SK-N-SH treated with all-trans-retinoic acid at 6 μM for 48 hours (cell line): Measurements from ENCODE around the gene OR7D2.

ENCODE experiments used
- ARNTL ChIP-seq: fragments of 450-650 bp; formaldehyde crosslinking; IDR thresholded peaks from 2 replicates; pipeline ENCODE4 v1.5.0; 2020; ENCODE audit warnings: low read depth, mild to moderate bottlenecking, moderate library complexity, borderline replicate concordance
- ESRRG ChIP-seq: fragments of 250-450 bp; sonication (Bioruptor Pico); IDR thresholded peaks from 2 replicates; pipeline ENCODE4 v1.6.1; 2021; ENCODE audit warnings: mild to moderate bottlenecking
- PPARA ChIP-seq: fragments of 250-450 bp; sonication (Bioruptor Pico); IDR thresholded peaks from 2 replicates; pipeline ENCODE4 v1.5.0; 2020; ENCODE audit warnings: mild to moderate bottlenecking, borderline replicate concordance
- TOX ChIP-seq: fragments of 250-450 bp; sonication (Bioruptor Pico); IDR thresholded peaks from 2 replicates; pipeline ENCODE4 v1.8.0; 2021; ENCODE audit warnings: mild to moderate bottlenecking, moderate library complexity, borderline replicate concordance
- ZNF8 ChIP-seq: fragments of 450-650 bp; formaldehyde crosslinking; IDR thresholded peaks from 2 replicates; pipeline ENCODE4 v1.5.0; 2020; ENCODE audit warnings: mild to moderate bottlenecking, moderate library complexity
- TF ChIP-seq, protein P1 (sequence below): fragments of 250-450 bp; sonication (Bioruptor Pico); IDR thresholded peaks from 2 replicates; pipeline ENCODE4 v1.5.1; 2020; ENCODE audit warnings: low read depth, mild to moderate bottlenecking, moderate library complexity
- TF ChIP-seq, protein P2 (sequence below): fragments of 250-450 bp; sonication (Bioruptor Pico); IDR thresholded peaks from 2 replicates; pipeline ENCODE4 v1.8.0; 2020; ENCODE audit warnings: mild to moderate bottlenecking, moderate library complexity, borderline replicate concordance
- TF ChIP-seq, protein P3 (sequence below): fragments of 250-450 bp; sonication (Bioruptor Pico); IDR thresholded peaks from 2 replicates; pipeline ENCODE4 v1.8.0; 2021; ENCODE audit warnings: low read depth, mild to moderate bottlenecking, moderate library complexity, borderline replicate concordance

DNA sequence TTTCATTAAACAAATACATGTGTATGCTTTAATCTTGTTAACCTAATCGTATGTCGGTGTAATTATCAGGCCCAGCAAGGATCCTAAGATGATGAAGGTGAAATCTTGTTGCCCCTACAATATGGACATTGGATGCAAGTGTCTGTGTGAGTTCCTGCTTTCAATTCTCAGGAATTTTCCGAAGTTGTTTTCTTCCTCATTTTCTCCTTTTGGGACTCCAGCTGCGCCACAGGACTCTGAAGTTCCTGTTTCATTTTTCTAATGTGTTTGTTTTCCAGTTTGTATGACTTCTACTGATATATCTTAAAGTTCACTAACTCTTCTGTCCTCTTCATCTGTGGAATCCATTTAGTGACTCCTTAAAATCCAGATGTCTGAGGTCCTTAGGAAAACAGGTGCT, 11.9 kb upstream of the OR7D2 start:
- TF ChIP-seq ARNTL (CRISPR knock-in tag) (no peak), ESRRG (CRISPR knock-in tag) (no peak), ZNF8 (CRISPR knock-in tag) (no peak), TOX (CRISPR knock-in tag) (no peak), PPARA (CRISPR knock-in tag) (no peak)
- TF ChIP-seq, protein P1, sequence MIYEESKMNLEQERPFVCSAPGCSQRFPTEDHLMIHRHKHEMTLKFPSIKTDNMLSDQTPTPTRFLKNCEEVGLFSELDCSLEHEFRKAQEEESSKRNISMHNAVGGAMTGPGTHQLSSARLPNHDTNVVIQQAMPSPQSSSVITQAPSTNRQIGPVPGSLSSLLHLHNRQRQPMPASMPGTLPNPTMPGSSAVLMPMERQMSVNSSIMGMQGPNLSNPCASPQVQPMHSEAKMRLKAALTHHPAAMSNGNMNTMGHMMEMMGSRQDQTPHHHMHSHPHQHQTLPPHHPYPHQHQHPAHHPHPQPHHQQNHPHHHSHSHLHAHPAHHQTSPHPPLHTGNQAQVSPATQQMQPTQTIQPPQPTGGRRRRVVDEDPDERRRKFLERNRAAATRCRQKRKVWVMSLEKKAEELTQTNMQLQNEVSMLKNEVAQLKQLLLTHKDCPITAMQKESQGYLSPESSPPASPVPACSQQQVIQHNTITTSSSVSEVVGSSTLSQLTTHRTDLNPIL (CRISPR knock-in tag) = no peak
- TF ChIP-seq, protein P2, sequence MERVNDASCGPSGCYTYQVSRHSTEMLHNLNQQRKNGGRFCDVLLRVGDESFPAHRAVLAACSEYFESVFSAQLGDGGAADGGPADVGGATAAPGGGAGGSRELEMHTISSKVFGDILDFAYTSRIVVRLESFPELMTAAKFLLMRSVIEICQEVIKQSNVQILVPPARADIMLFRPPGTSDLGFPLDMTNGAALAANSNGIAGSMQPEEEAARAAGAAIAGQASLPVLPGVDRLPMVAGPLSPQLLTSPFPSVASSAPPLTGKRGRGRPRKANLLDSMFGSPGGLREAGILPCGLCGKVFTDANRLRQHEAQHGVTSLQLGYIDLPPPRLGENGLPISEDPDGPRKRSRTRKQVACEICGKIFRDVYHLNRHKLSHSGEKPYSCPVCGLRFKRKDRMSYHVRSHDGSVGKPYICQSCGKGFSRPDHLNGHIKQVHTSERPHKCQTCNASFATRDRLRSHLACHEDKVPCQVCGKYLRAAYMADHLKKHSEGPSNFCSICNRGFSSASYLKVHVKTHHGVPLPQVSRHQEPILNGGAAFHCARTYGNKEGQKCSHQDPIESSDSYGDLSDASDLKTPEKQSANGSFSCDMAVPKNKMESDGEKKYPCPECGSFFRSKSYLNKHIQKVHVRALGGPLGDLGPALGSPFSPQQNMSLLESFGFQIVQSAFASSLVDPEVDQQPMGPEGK = no peak
- TF ChIP-seq, protein P3, sequence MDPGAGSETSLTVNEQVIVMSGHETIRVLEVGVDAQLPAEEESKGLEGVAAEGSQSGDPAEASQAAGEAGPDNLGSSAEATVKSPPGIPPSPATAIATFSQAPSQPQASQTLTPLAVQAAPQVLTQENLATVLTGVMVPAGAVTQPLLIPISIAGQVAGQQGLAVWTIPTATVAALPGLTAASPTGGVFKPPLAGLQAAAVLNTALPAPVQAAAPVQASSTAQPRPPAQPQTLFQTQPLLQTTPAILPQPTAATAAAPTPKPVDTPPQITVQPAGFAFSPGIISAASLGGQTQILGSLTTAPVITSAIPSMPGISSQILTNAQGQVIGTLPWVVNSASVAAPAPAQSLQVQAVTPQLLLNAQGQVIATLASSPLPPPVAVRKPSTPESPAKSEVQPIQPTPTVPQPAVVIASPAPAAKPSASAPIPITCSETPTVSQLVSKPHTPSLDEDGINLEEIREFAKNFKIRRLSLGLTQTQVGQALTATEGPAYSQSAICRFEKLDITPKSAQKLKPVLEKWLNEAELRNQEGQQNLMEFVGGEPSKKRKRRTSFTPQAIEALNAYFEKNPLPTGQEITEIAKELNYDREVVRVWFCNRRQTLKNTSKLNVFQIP (CRISPR knock-in tag) = no peak
